Heart right ventricle (tissue), 16 donors: ENCODE results near the gene LIPJ. TPM values are rescaled to one million over a fixed set of nuclear protein-coding genes. Genes with fewer than 3 reads are reported as not detected.

ENCODE experiments used
- ATAC-seq, 8 donors: fragments of 200-7000 bp; cut with Tn5 transposase; one replicate each; pipeline ENCODE4 v1.9.1; 2020; ENCODE audit warnings: mild to moderate bottlenecking in 8 of 8, moderate library complexity in 8 of 8, moderate number of reproducible peaks in 1 of 8
- DNase-seq, 2 donors: peaks; one replicate each; pipeline ENCODE4 v3.0.0-alpha.2; 2020
- H3K27ac ChIP-seq, 10 donors: fragments of 200-600 bp; sonication (generic) in 2 of 10; one replicate each; pipeline versions ENCODE4 v1.5.0 to v1.8.0; 2020 to 2022; ENCODE audit warnings: mild to moderate bottlenecking in 3 of 10
- H3K27me3 ChIP-seq, 7 donors: fragments of 200-600 bp; one replicate each; pipeline ENCODE4 v1.8.0; 2021 to 2022; ENCODE audit warnings: mild to moderate bottlenecking in 2 of 7
- H3K36me3 ChIP-seq, 9 donors: fragments of 200-600 bp; sonication (generic) in 1 of 9; one replicate each; pipeline versions ENCODE4 v1.5.0 to v1.8.0; 2020 to 2022; ENCODE audit warnings: mild to moderate bottlenecking in 2 of 9
- H3K4me1 ChIP-seq, 9 donors: fragments of 200-600 bp; sonication (generic) in 1 of 9; one replicate each; pipeline versions ENCODE4 v1.5.0 to v1.8.0; 2020 to 2022; ENCODE audit warnings: mild to moderate bottlenecking in 4 of 9
- H3K4me3 ChIP-seq, 10 donors: fragments of 200-600 bp; sonication (generic) in 2 of 10; one replicate each; pipeline versions ENCODE4 v1.5.0 to v1.8.0; 2020 to 2022; ENCODE audit warnings: mild to moderate bottlenecking in 7 of 10, moderate library complexity in 2 of 10
- H3K9me3 ChIP-seq, 11 donors: fragments of 200-600 bp in 10 of 11; sonication (generic) in 2 of 11; one replicate each; pipeline versions ENCODE4 v1.5.0 to v1.8.0; 2013 to 2022; ENCODE audit warnings: mild to moderate bottlenecking in 2 of 11, control low read depth in 1 of 11, moderate library complexity in 1 of 11
- CTCF ChIP-seq, 9 donors: fragments of 200-600 bp; sonication (generic) in 2 of 9; IDR thresholded peaks; one replicate each; pipeline versions ENCODE4 v1.5.0 to v1.8.0; 2021 to 2022; ENCODE audit warnings: antibody characterized with exemption in 9 of 9, mild to moderate bottlenecking in 5 of 9, moderate library complexity in 1 of 9
- WGBS, 2 donors: extraction: QIAGEN DNeasy Blood & Tissue Kit; methylation state at CpG; one replicate each; pipeline ENCODE4 v1.1.7; 2013; ENCODE audit warnings: inconsistent platforms in 1 of 2; 5-methylcytosine and 5-hydroxymethylcytosine counted together
- intact Hi-C, 10 donors: fragments of 100-400 bp; cut with DNase I; formaldehyde crosslinking; loops; one replicate each; pipeline versions ENCODE4 v1.11.1 to v1.14.2; 2022
- polyA plus RNA-seq, 2 donors: library from polyadenylated mRNA; stranded (reverse); fragments of 200-250 nt; gene quantifications; one replicate each; pipeline ENCODE4 v1.2.3, GENCODE V29; 2013
- total RNA-seq, 10 donors: library from RNA; stranded (reverse); fragmentation: NEBNext Ultra II Directional in 3 of 10; extraction: Animal tissue kit (Norgen Biotek cat#: 25700) in 3 of 10; gene quantifications; one replicate each; pipeline versions ENCODE4 v1.2.1 to v1.2.4, GENCODE V29; 2021 to 2023
- donor health status: Arrhythmogenic right ventricular cardiomyopathy.
- donor health status: ischemic (EF 13 %, LVEDD 7.1; RV severe dilation, severe dysfunction).
- donor health status: healthy with polysubstance abuse.
- donor health status: DM: no; HTN: yes; CAD: no.
- donor health status: DM: no; HTN: no; CAD: no.
- donor health status: ischemic (EF 25% LVEDD 6.9; RV normal size, moderate dysfunction).
- donor health status: ischemic (EF 25% LVEDD 5.7; RV mildly dilated, moderate dysfunction).
- donor health status: healthy.
- donor health status: DM: yes; HTN: yes; CAD: no.
- donor health status: Ischemic cardiomyopathy.
- donor health status: ischemic (EF 35%, LVEDD 5.7; RV mildly dilated, moderate dysfunction).
- donor health status: nonischemic (EF 11% LVEDD 7.7; RV severe dilation, severe dysfunction).
- donor health status: DM: yes; HTN: yes; CAD: no.
- donor health status: PGD.
- donor health status: ischemic (EF 29% LVEDD 5.4; RV normal size, mild dysfunction).
- donor health status: nonischemic (EF 23%, LVEDD 6.1; RV moderate dilation, normal function).

The LIPJ gene
- total and polyA plus RNA-seq, 12 donors, result 0.01 to 0.53 (median 0.30) TPM; not detected in 6

GRCh38 chr10:88652616-88653015 lies 66.1 kb downstream of the LIPJ start:
- no peak for ATAC-seq
- Histone ChIP-seq H3K36me3 (no peaks in the 10 kb centered on the region), H3K27me3 (peaks cover 0 to 5% (median 0%) of the 10 kb centered on the region in 7 donors), H3K4me3 (no peak overlapping the region), H3K27ac (peak overlapping the region in 1 of 10 donors; percentile 54), H3K9me3 (no peaks in the 10 kb centered on the region), H3K4me1 (no peaks in the 10 kb centered on the region)
- WGBS, 2 donors, result 87 to 93% methylated on average over 2 of the region's 2 CpGs
- intact Hi-C loops, result no loop called here
- DNase-seq, result no peak
- no peak for TF ChIP-seq CTCF (IDR thresholded peaks at IDR 0.05)

Other genes starting within 250 kb of the LIPJ start
- 10 to 100 TPM in 9 of 10 donors, 1 to 10 TPM in 1; 9.7 to 22.2 (median 18.1) TPM for gene RNLS, start 3.4 kb upstream of the LIPJ start, total RNA-seq
- 1 to 10 TPM; 4.1 to 4.5 TPM for gene RNLS, start 3.4 kb upstream of the LIPJ start, polyA plus RNA-seq
- not detected for gene LIPF, start 77.7 kb downstream of the LIPJ start, total RNA-seq
- under 1 TPM; 0.65 to 0.95 TPM for gene LIPF, start 77.7 kb downstream of the LIPJ start, polyA plus RNA-seq
- gene LIPK, start 119.5 kb downstream of the LIPJ start, total RNA-seq, result not detected
- gene LIPK, start 119.5 kb downstream of the LIPJ start, polyA plus RNA-seq, result not detected
- under 1 TPM in 2 of 10 donors, not detected in 8; 0.46 to 0.53 TPM for gene LIPN, start 173.3 kb downstream of the LIPJ start, total RNA-seq
- gene LIPN, start 173.3 kb downstream of the LIPJ start, polyA plus RNA-seq, result under 1 TPM in 1 of 2 donors, not detected in 1; 0.06 TPM
- not detected for gene LIPM, start 216.0 kb downstream of the LIPJ start, total RNA-seq
- not detected for gene LIPM, start 216.0 kb downstream of the LIPJ start, polyA plus RNA-seq